ENCODE measurements around the gene SOX10. TPM values are rescaled to one million over a fixed set of nuclear protein-coding genes. Genes with fewer than 3 reads are reported as not detected.

SOX10 gene
- not detected in 2 replicates for total RNA-seq (2014; rRNA removed; shearing (Covaris generic))

DNA sequence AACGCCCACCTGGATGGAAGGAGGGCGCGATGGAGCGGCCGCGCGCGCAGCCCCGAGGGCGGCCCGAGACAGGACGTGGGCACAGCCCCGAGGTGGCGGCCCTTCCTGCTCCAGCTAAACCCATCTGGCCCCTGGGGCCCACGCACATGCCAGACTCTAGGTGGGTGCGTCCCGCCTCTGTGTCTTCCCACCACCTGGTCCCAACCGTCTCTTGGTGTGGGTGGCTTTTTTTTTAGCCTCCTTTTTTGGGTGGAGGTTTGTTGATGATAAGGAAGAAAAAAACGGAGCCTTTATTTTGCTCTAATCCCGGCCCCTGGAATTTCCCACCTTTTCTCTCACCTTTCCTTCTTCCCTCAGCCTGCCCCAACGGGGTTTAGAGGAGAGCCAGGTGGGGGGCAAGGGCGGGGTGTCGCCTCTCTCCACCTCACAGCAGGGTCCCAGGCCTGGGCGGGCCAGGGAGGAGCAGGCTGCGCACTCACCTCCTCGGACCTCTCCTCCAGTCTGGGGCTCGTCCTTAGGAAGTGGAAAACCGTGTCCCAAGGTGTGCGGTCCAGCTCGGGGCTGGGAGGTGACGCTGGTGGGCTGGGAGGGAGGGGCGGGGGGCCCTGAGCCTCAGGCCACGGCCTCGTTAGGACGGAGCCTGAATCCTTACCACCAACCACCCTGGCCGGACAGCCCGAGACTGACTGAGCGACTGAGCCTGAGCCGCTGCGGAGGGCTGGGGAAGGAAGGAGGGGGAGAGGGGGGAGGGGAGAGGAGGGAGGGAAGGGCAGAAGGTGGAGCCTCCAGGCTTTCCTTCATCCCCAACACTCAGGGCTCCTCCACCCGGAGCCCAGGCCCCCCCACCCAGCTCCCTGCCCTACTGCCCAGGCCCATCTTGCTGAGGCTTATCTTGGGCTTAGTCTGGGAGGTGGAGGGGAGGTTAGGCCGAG, at the start of gene SOX10:
TSS of gene SOX10 (minus strand) at position 696 of the 932 bp plus-strand sequence. CDS start 771 bp downstream, outside the sequence.
- no peak for DNase-seq (ENCODE audit: low spot score)

- DNase-seq (ENCODE audit: low spot score) = no peak
Measured at GRCh38 chr22:38033522-38034277, 49.3 kb upstream of the SOX10 start.

- DNase-seq (ENCODE audit: low spot score) = no peak
Measured at GRCh38 chr22:38032681-38033521, 48.5 kb upstream of the SOX10 start.

DNA sequence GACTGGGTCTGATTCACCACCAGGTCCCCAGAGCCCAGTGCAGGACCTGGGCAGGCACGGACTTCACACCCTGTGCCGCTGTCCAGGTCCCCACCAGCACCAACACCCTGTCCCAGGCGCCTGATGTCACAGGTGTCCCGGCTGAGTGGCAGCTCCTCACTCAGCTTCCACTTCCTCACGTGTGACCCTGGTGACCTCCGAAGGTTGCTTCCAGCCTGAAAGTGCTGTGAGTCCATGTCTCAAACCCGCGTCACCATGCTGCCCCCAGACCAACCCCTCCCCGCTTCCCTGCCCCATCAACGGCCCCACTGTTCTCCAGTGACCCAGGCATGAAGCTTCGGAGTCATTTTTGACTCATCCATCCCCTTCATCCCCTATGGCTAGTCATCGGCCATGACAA, 47.1 kb upstream of the SOX10 start:
- no peak for DNase-seq (ENCODE audit: low spot score)

DNA sequence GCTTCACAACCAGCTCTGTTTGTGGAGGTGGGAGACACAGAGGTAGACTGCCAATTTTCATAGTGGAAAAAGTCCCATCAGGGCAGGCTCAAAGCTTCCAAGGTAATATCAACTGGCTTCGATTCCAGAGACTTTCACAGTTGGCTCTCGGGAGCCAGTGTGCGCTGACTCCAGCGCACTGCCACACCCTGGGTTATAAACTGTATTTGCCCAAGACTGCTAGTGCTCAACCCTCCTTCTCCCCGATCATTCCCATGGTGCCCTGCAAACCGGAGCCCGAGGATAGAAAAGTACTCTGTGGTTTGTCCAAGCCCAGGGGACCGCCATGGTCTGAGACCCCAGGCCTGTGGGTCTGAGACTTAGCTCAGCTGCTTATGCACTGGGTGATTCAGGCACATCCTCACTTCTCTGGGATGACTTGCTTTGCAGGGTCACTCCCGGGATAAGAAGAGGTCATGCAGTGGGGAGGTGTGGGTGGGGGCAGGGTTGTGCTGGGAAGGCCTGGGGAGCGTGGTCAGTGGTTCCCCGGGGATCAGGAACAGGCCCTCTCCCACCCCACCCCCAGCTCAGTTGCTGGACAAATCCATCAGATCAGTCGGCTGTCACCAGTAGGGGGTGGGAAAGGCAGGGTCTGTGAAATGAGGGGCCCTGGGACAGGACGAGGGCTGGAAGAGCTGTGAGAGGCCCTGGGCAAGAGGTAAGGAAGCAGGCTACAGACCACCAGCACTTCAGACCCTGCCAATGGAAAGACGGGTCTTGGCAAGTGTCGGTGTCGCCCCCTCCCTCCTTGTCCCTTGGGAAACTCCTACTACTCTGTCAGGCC, 46.2 kb upstream of the SOX10 start:
- no peak for DNase-seq (ENCODE audit: low spot score)

DNA sequence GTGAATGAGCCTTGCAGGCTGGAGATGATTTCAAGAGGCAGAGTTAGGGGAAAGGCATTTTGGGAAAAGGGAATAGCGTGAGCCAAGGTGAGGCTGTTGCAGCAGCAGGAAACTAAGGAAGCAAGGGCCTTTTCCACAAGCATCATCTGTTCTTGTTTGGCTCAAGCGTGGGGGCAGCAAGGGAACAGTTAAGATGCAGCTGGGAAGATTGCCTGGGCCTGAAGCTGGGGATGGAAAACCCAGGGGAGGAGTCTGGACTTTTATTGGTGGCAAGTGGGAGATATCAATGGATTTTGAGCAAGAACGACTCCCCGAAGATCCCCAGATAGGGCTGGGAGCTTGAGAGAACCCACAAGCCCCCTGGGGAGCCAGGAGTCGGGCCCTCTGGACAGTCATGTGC, 45.5 kb upstream of the SOX10 start:
- no peak for DNase-seq (ENCODE audit: low spot score)

DNA sequence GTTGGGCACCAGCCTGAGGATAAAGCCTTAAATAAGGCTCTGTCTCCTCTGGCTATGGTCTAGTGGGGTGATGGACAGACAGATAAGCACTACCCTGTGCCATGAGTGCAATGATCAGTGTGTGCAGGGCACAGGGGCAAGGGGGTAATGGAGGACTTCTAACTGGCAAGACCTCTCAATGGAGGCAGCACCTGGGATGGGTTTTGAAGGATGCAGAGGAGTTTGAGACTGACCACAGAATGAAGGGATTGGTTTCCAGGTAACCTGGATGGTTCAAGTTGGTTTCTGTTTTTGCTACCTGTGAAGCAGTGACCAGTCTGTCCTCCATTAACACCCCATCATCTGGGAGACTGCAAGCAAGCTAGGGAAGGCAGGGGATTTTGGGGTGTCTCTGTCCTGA, 45.0 kb upstream of the SOX10 start:
- DNase-seq (ENCODE audit: low spot score) = no peak

GRCh38 chr22:38028344-38029130, 44.2 kb upstream of the SOX10 start:
- DNase-seq (ENCODE audit: low spot score) = no peak

DNA sequence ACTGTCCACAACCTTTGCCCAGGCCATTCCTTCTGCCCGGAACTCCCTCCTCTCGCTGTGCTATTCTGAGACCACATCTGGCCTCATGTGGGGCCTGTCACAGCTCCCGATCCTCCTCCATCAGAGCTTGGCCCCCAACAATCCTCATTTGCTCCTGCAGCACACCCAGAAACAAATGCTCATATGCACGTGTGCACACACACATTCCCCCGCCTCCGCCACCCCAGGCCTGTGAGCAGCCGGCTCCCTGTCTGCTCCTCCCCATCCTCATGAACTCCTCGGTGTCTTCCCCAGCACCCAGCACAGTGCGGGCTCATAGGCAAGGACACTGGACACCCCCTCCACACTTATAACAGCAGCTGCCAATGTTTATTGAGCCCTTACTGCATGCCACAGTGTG, 43.1 kb upstream of the SOX10 start:
- DNase-seq (ENCODE audit: low spot score) = no peak

GRCh38 chr22:38026130-38027111, 42.1 kb upstream of the SOX10 start:
- no peak for DNase-seq (ENCODE audit: low spot score)

DNA sequence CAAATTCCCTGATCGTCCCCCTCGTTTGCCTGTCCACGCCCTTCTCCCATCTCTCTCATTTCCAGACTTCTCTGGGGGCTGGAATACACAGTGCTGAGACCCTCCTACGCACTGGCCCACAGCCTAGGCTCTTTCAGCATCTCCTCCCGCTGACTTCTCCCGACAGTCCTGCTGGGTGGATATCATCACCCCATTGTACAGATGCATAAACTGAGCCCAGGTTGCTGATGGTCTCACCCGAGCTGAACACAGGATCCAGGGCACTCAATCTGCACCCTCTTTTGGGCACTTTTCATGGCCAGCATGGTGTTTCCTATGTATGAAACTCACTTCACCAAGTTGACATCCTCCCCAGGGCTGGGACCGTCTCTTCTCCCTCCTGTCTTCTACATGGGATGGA, 41.2 kb upstream of the SOX10 start:
- DNase-seq (ENCODE audit: low spot score) = no peak

DNA sequence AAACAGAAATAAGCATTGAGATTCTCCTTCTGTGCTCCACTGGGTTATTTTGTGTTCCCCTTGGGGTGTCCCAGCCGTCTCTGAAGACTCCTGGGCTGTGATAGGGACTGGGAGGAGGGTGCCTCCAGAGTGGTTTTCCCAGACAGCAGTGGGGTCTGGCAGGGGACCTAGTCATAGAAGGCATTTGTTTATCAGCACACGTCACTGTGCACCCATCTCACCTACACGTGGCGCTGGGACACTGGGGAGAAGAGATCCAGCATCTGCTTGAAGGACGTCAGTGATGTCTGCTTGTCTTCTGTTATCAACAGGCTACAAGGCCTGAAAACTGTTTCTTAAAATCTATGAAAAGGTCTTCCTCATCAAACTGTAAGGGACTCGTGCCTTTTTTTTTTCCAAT, 38.7 kb upstream of the SOX10 start:
- DNase-seq (ENCODE audit: low spot score) = no peak

DNA sequence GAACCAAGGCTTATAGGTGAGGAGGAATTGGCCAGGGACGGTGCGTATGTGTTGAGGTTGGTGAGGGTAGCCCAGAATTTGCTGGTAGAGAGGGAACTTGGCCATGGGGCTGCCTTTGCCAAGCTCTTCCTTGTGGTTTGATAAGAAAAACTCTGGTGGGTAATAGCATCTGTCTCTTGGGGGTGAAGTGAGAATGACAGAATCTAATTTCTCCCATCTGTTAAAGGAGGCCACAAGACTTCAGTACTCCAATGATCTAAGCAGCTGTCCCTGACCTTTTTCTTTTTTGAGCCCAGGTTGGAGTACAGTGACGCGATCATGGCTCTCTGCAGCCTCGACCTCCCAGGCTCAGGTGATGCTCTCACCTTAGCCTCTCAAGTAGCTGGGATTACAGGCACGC, 36.9 kb upstream of the SOX10 start:
- no peak for DNase-seq (ENCODE audit: low spot score)

DNA sequence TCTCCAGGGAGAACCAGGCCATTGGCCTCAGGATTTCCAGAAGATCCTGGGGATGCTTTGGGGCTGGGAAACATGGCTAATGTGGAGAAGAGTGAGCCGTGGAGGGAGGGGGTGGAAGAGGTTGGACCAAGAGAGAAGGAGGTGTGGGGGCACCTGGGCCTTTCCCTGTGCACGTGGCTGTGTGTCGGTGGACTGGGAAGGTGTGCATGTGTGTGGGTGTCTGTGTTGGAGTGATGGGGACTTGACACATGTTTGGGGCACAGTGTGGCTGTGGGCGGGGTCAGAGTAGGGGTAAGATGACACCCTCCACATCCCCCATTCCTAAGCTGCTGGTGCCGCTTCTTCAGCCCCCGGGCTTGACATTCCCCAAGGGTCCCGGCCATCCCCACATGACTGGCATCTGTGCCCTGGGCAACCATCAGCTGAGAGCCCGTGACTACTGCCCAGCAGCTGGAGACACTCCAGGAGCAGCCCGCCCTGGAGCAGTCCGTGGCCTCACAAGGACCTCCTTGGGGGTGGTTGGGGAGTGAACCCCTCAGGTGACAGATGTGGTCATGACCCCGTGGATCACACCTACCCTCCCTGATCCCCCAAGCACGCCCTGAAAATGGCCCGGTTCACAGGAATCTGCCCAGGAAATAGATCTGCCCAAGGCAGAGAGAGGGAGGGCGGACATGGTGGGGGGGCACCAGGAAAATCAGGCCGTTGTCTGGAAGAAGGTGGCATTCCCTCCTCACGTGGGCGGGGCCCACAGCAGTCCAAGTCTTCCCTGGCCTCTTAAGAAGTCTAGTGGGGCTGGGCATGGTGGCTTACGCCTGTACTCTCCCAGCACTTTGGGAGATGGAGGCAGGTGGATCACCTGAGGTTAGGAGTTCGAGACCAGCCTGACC, 34.8 kb upstream of the SOX10 start:
- DNase-seq (ENCODE audit: low spot score) = no peak

DNA sequence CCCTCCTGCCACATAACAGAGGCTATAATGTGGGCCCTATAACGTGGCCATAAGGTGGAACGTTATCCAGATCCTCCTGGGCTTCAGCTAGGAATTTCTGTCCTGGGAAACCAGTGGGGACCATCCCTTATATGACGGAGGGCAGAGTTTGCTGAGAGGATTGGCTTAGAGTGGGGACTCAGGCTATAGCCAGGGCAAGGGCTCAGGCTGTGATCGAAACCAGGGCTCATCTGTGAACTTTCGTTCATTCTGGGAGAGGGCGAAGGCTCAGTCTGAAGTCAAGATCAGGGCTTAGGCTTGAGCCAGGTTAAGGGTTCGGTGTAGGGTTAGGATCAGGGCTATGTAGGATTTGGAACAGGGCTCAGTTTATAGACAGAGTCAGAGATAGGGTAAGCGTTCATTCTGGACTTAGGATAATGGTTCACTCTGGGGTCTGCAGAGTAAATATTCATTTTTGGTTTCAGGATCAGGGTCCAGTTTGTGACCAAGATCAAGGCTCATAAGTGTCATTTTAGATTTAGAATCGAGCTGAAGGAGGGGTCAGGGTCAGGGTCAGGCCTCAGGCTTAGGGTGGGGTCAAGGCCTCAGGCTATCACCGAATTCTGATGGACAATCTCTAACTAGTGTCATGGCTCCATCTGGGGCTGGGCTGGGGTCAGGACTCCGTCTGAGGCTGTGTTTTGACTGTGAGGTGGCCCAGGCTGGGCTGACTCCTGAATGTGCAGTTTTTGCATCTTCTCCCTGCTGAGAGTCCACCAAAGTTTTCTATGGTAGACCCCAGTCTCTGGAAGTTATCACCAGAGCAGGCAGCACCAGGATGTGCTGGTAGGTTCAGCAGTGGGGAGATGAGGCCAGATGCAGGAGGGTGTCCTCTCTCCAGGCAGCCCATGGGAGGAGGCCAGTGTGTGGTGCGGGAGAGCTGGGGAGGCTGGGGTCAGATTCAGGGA, 33.9 kb upstream of the SOX10 start:
- DNase-seq (ENCODE audit: low spot score) = no peak

GRCh38 chr22:38017272-38017920, 33.0 kb upstream of the SOX10 start:
- peak; percentile 29 for DNase-seq (ENCODE audit: low spot score)
